H1 (cell line): ENCODE data around the gene TSR3.

Experiments
- FOSL1 ChIP-seq: IDR thresholded peaks from 2 replicates; pipeline ENCODE4 v1.6.1; 2011; ENCODE audit warnings: mild to moderate bottlenecking, low read depth, low read length, moderate library complexity; ENCODE audit not compliant: insufficient read depth
- MAFK ChIP-seq: IDR thresholded peaks from 2 replicates; pipeline ENCODE4 v1.6.1; 2012; ENCODE audit warnings: low read depth, mild to moderate bottlenecking, improper control_type of control experiment, low read length
- NANOG ChIP-seq: IDR thresholded peaks from 2 replicates; pipeline ENCODE4 v1.6.1; 2011; ENCODE audit warnings: low read length, low read depth, mild to moderate bottlenecking, inconsistent platforms; ENCODE audit not compliant: insufficient read depth, poor library complexity, severe bottlenecking
- PHF8 ChIP-seq: fragments of 200-600 bp; sonication (generic); conservative IDR thresholded peaks from 2 replicates; pipeline ENCODE4 v1.7.1; 2012; ENCODE audit warnings: low read depth, mild to moderate bottlenecking, inconsistent platforms, low read length, moderate library complexity
- RAD21 ChIP-seq, 2 experiments: IDR thresholded peaks in 1 of 2; conservative IDR thresholded peaks in 1 of 2; 2 replicates each; pipeline ENCODE4 v1.6.1; 2011; ENCODE audit warnings: low read depth in 2 of 2, low read length in 2 of 2, improper control_type of control experiment in 1 of 2, inconsistent platforms in 1 of 2, mild to moderate bottlenecking in 1 of 2, moderate library complexity in 1 of 2
- TF ChIP-seq, protein P1 (sequence below), 3 experiments: IDR thresholded peaks; 1 replicate in 2 of 3; 2 replicates in 1 of 3; pipeline versions ENCODE4 v1.5.1 to v1.6.1; 2011; ENCODE audit warnings: low read length in 3 of 3, mild to moderate bottlenecking in 3 of 3, inconsistent platforms in 2 of 3, low read depth in 1 of 3, moderate library complexity in 1 of 3; ENCODE audit not compliant: insufficient read depth in 1 of 3; ENCODE audit errors: control extremely low read depth in 1 of 3

DNA sequence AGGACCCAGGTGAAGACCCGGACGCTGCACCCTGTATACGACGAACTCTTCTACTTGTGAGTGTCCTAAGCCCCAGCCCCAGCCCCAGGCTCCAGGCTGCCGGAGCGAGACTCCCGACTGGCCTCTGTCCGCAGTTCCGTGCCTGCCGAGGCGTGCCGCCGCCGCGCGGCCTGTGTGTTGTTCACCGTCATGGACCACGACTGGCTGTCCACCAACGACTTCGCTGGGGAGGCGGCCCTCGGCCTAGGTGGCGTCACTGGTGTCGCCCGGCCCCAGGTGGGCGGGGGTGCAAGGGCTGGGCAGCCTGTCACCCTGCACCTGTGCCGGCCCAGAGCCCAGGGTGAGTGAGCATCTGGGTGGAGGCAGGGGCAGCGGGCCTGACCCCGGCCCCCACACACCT lies 3.7 kb downstream of the TSR3 start:
- TF ChIP-seq RAD21 (IDR thresholded peaks at IDR 0.05 in 1 of 2, conservative IDR thresholded peaks at IDR 0.05 in 1 of 2; ENCODE audit: low read depth in 2 of 2, low read length in 2 of 2) (no peak), FOSL1 (no peak), MAFK (no peak), NANOG (no peak), PHF8 (no peak)
- TF ChIP-seq, protein P1, sequence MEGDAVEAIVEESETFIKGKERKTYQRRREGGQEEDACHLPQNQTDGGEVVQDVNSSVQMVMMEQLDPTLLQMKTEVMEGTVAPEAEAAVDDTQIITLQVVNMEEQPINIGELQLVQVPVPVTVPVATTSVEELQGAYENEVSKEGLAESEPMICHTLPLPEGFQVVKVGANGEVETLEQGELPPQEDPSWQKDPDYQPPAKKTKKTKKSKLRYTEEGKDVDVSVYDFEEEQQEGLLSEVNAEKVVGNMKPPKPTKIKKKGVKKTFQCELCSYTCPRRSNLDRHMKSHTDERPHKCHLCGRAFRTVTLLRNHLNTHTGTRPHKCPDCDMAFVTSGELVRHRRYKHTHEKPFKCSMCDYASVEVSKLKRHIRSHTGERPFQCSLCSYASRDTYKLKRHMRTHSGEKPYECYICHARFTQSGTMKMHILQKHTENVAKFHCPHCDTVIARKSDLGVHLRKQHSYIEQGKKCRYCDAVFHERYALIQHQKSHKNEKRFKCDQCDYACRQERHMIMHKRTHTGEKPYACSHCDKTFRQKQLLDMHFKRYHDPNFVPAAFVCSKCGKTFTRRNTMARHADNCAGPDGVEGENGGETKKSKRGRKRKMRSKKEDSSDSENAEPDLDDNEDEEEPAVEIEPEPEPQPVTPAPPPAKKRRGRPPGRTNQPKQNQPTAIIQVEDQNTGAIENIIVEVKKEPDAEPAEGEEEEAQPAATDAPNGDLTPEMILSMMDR (IDR thresholded peaks at IDR 0.05; ENCODE audit: control extremely low read depth in 1 of 3, insufficient read depth in 1 of 3, low read depth in 1 of 3, low read length in 3 of 3) = no peak
